Bone marrow (tissue), 2 donors: Measurements from ENCODE around the gene SLC16A3.
A peak's percentile ranks its signal among the peaks of the same experiment; 100 is the strongest.

Experiments used
- DNase-seq, 2 donors: peaks; one replicate each; lab custom pipeline; 2025; lab: John Stamatoyannopoulos, UW

The SLC16A3 gene

DNA sequence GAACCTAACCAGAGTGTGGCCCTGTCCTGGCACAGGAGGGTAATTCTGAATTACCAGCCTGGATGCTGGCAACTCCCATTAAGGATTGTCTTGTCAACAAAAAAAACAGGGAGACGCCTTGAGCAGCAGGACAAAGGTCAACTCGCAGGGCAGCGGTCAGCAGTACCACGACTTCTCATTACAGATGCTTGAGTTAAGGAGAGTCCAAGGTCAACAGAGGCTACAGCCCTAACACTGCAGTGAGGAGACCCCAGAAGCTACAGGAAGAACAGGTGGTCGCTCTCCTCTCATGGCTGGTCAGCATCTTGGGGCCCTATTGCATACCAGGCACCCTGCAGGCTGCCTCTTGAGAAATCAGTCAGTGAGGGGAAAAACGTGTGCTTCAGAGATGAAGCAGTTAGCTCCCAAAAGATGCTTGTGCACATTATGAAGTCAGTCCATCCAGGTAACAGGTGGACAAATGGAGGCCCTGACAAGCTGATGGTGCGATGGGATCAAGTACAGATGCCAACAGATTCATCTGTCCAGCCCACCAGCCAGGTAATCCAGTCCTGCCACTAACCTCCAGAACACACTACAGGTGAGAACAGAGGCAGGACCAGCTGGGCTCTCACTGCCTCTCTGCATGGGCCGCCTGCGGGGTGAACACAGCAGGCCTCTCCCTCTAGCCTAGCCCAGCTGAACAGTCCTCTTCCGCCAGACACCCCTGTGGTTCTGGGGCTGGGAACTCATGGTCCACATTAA lies 40.5 kb downstream of the SLC16A3 start:
- DNase-seq, result no peak

DNA sequence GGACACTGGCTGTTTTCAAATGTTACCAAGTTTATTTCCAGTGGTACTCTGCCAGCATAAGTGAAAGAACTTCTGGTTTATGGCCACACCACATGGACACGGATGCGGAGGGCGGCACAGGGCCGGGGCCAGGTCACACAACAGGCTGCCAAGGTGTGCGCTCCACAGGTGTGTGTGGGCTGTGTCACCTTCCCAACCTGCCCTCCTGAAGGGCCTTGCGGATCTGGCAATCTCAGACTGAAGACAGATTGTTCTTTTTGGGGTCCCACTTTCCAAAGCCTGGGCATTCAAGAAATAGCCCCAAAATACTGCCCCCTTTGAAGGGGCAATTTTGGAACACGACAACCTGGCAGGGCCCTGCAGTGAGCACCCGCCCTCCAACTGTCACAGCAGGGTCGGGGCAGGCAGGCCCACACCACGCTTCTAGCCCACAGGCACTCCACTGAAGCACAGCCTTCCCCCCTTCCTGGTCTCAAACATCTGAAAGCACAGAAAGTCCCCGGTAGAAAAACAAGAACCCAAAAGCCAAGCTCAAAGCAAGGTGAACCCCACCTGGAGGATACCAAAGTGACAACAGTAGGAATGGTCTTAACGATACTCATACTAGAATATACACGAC lies 41.1 kb downstream of the SLC16A3 start:
- no peak for DNase-seq

DNA sequence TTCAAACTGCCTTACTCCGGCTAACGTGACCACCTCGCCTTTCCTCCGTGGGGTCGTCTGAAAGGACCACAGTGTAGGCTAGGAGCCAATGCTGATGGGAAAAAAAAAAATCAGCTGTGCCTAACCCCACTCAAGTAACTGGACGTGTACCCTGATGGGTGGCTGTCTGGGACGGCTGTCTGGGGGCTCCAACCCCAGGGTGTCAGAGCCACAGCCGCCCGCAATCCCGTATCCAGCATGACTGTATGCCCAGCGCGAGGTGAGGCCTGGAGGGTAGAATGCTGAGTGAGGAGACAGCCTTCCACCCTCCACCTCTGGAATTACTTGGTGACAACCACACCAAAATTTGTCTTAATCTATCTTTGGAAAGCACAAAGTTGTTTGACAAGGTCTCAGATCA lies 41.8 kb downstream of the SLC16A3 start:
- DNase-seq, result no peak

DNA sequence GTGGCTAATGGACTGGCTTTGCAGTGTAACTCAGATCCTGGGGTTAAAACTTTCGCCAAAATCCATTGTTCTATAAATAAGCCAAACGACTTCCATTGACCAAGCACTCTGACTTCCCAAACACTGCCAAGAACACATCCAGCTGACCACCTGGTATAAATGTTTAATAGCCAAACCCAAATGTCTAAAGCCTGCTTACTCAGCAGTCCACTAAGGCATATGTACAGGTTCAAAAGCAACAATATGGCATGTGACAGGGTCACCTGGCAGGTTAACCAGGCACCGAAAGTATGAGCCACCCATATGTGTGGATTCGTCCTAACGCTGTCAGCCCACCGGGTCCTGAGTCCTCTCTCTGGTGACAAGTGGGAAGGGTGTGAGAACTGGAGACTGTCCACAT lies 42.6 kb downstream of the SLC16A3 start:
- DNase-seq, result no peak

DNA sequence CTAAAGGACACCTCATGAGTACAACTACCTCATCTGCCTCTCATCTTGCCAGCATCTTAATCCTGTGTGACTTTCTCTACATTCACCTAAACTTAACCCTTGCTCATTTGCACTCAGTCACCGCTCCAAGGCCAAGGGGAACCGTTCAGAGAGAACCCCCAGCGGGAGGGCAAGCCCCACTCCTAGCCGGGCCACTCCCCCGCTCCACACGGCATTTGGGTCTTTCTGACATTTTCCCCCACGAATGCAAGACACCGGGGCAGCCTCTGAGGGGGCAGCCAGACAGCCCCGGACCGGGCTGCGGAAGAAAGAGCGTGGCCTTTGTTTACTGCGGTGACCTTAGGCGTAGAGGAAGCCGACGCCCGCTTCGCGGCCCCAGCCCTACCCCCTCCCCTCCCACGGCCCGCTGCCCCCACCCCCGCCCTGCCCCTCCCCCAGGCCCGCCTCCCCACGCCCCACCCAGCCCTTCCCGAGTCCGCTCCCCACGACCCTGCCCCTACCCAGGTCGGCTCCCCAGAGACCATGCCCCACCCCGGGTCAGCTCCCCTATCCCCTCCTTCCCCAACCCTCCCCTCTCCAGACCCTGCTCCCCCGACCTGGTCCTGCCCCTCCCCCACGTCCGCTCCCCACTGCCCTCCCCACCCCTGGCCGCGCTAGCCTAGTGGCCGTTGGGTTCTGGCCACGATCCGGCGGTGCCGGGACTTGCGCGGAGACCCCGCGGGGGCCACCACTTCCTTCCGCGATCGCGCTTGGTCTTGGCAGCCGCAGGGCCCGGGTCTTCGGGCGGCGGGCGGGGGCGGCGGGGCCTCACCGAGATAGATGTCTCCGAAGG lies 43.9 kb downstream of the SLC16A3 start:
- DNase-seq, result no peak

DNA sequence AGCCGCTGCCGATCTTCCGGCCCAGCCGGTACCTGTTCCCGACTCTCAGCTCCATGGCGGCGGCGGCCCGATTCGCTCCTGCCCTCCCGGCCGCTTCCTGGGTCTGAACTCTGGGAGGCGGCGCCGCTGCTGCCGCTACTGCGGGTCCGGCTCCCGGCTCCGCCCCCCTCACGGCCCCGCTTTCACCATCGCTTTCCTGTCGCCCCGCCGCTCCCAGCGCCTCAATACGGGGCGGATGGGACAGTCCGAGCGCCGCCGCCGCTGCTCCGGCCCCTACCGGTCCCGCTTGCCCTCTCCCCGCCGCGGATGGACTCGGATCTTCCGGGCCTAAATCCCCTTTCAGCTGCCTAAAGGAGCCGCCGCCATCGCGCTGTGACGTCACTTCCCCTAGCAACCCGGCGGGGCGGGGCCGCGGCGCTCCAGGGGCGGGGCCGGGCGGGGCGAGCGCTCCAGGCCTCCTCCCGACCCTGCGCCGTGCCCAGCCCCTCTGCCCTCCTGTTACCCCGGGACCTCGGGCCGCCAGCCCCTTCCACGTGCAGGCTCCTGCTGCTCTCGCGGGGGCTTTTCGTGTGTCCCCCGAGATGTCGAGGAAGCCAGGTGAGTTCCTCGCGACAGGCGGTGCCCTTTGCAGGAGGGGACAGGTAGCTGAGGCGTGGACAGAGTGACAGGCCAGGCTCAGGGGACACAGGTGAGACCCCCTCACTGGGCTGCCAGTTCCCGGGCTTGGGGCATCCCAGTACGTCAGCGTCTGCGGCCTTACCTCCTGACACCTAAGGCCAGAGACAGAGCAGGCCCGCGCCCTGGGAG lies 44.7 kb downstream of the SLC16A3 start, which contains the start of gene CSNK1D:
Gene CSNK1D (minus strand): TSS at position 374 of the 807 bp plus-strand sequence. CDS start 319 bp downstream, at position 55.
- peak; percentile 59 to 99 for DNase-seq

DNA sequence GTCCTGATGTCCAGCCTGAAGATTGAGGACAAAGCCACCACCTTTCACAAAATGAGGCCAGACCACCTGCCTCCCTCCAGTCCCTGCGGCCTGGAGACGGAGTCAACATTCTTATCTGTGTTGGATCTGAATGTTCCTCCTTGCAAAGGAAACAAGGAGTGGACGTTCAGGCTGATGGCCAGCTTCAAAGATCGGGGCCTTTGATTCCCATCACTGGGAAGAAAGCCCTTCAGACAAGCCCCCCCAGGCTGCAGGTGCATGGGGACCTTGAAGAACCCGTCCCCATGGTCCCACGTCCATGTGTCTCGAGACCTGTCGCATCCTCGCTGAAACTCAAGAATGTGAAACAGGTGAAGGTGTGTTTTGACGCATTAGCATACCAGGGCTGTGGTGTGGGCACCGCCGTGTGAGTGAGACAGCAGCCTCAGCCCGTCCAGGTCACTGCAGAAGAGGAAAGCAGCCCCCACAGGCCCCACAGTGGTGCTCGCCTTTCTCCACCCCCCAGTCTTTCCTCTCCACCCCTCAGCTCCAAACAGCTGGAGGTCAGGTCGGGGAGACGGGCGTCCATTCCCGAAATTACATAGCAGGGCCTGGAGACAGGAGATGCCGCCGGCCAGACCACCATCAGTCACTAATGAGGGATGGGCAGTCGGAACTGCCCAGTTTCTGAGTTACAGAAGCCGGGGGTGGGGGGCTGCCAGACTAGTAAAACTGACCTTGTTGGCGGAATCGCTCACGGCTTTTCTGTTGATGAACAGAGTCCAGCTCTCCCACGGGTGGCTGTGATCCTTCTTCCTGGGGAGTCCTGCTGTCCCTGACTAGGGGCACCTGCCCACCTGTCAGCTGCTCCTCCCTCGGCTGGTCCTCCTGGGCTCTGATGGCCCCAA lies 45.5 kb downstream of the SLC16A3 start:
- no peak for DNase-seq

GRCh38 chr17:82275326-82275725 lies 46.5 kb downstream of the SLC16A3 start:
- no peak for DNase-seq

- DNase-seq, result no peak
Observed at GRCh38 chr17:82276938-82277337, 48.1 kb downstream of the SLC16A3 start.

DNA sequence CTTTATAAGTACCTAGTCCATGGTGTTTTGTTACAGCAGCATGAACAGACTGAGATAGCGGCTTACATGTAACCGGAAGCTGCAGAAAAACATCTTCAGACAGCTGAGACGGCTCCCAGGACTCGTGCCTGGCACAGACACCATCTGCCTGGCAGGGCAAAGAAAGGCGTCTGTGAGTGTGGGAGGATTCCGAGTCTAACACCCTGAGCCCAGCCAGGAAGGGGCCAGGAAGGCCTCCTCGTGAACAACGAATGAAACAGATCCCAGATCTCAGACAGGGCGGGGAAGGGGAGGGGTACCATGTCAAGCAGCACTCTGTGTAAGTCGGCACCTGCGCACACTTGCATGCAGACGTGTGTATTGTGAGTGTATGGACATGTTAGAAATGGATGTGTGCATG lies 49.0 kb downstream of the SLC16A3 start:
- DNase-seq, result no peak

DNA sequence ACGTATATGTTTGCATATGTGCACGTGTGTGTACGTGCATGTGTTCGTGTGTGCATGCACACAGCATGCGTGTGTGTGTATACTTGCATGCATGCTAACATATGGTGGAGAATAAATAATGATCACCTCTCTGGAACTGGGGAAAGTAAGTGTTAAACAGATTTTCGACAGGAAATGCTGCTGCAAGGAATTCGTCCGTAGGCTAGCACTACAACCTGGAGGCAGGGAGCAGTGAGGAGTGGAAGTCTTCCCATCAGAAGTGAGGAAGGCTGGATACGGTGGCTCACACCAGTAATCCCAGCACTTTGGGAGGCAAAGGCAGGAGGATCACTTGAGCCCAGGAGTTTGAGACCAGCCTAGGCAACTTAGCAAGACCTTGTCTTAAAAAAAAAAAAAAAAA lies 49.5 kb downstream of the SLC16A3 start:
- no peak for DNase-seq

DNA sequence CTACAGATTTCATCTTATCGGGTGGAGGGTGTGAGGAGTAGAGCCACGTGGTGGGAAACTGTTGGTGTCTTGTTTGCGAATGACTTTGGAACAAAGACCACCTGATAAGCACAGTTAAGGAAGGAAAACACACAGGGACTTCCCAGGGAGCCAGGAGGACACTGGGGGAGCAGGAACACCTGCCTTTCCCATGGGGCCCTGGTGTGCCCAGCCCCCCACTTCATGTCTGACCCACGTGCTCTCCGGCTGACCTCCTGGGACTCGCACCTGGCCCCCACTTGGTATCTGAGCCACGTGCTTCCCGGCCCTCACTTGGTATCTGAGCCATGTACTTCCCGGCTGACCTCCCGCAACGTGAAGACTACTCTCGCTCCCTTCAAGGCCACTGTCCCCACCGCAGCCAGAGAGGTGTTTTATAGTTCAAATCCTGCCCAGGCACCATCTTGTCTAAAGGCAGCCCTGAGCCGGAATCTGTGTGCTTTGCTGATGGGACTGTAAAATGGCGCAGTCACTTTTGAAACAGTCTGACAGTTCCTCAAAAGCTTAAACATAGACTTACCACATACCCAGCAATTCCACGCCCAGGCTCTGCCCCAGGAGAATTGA lies 50.0 kb downstream of the SLC16A3 start:
- no peak for DNase-seq

DNA sequence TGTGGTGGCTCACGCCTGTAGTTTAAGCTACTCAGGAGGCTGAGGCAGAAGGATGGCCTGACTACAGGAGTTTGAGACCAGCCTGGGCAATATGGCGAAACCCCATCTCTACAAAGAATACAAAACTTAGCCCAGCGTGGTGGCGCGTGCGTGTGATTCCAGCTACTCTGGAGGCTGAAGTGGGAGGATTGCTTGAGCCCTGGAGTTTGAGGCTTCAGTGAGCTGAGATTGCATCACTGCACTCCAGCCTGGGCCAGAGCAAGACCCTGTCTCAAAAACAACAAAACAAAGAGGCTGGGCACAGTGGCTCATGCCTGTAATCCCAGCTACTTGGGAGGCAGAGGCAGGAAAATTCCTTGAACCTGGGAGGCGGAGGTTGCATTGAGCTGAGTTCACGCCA lies 51.7 kb downstream of the SLC16A3 start:
- DNase-seq, result no peak

DNA sequence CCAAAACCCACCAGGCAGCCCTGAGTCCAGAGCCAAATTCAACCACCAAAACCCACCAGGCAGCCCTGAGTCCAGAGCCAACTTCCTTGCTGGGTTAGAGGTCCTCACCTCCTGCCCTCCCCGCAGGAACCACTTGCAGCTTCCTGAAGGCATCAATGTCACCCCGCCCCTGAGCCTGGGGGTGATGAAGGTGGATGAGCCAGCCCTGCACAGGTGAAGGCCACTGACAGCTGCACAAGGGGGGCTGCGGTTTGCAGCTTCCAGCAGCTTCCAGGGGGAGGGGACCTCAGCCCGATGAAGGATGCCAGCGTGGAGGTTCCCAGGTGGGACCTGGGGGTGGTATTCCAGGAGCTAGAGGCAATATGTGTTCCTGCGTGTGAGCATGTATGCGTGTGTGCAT lies 52.2 kb downstream of the SLC16A3 start:
- no peak for DNase-seq

GRCh38 chr17:82281502-82282238 lies 52.8 kb downstream of the SLC16A3 start:
- no peak for DNase-seq

- DNase-seq, result no peak
Observed at GRCh38 chr17:82282239-82283207, 53.7 kb downstream of the SLC16A3 start.

- DNase-seq, result peak in 1 of 2 donors; percentile 75
Observed at GRCh38 chr17:82283208-82283749, 54.4 kb downstream of the SLC16A3 start.

- no peak for DNase-seq
Observed at GRCh38 chr17:82285141-82285540, 56.3 kb downstream of the SLC16A3 start.
